ENCODE results near the gene TNFSF9.

- TF ChIP-seq POLR2AphosphoS5 (IDR thresholded peaks at IDR 0.05; ENCODE audit: low read depth, low read length) (no peak), REST (IDR thresholded peaks at IDR 0.05; ENCODE audit: insufficient read depth in 1 of 2, low read depth in 2 of 2, low read length in 2 of 2) (no peak), FOXP2 (optimal IDR thresholded peaks at IDR 0.05; ENCODE audit: borderline replicate concordance, extremely low read depth, extremely low read length, insufficient read depth) (no peak)
Measured at GRCh38 chr19:6535558-6536137, 4.8 kb downstream of the TNFSF9 start.
